ENCODE data around the gene MON2.
A peak's percentile ranks its signal among the peaks of the same experiment; 100 is the strongest.

MON2 gene

GRCh38 chr12:62578726-62579125, 112.1 kb downstream of the MON2 start:
- DNase-seq (ENCODE audit: low read depth in 2 of 2), result no peak
- no peak overlapping the region for H3K4me3 ChIP-seq (replicated peaks in 1 of 2; ENCODE audit: low read depth in 2 of 2, low read length in 2 of 2)
- TF ChIP-seq CTCF (IDR thresholded peaks at IDR 0.05; ENCODE audit: low read depth, low read length), result no peak

- H3K4me3 ChIP-seq (replicated peaks in 1 of 2; ENCODE audit: low read depth in 2 of 2, low read length in 2 of 2), result no peak overlapping the region
- TF ChIP-seq CTCF (IDR thresholded peaks at IDR 0.05; ENCODE audit: low read depth, low read length), result peak; percentile 59
- peak; percentile 77 to 82 for DNase-seq (ENCODE audit: low read depth in 2 of 2)
These were observed 114.8 kb downstream of the MON2 start for GRCh38 chr12:62581288-62582064.

GRCh38 chr12:62582065-62582366, 115.4 kb downstream of the MON2 start:
- no peak for TF ChIP-seq CTCF (IDR thresholded peaks at IDR 0.05; ENCODE audit: low read depth, low read length)
- no peak for DNase-seq (ENCODE audit: low read depth in 2 of 2)
- no peak overlapping the region for H3K4me3 ChIP-seq (replicated peaks in 1 of 2; ENCODE audit: low read depth in 2 of 2, low read length in 2 of 2)

- H3K4me3 ChIP-seq (replicated peaks in 1 of 2; ENCODE audit: low read depth in 2 of 2, low read length in 2 of 2), result no peak overlapping the region
- no peak for DNase-seq (ENCODE audit: low read depth in 2 of 2)
- no peak for TF ChIP-seq CTCF (IDR thresholded peaks at IDR 0.05; ENCODE audit: low read depth, low read length)
These were observed 118.0 kb downstream of the MON2 start for GRCh38 chr12:62584619-62585018.

GRCh38 chr12:62586850-62587249, 120.2 kb downstream of the MON2 start:
- H3K4me3 ChIP-seq (replicated peaks in 1 of 2; ENCODE audit: low read depth in 2 of 2, low read length in 2 of 2), result no peak overlapping the region
- no peak for TF ChIP-seq CTCF (IDR thresholded peaks at IDR 0.05; ENCODE audit: low read depth, low read length)
- DNase-seq (ENCODE audit: low read depth in 2 of 2), result peak in 1 of 2 donors; percentile 31

- no peak overlapping the region for H3K4me3 ChIP-seq (replicated peaks in 1 of 2; ENCODE audit: low read depth in 2 of 2, low read length in 2 of 2)
- no peak for TF ChIP-seq CTCF (IDR thresholded peaks at IDR 0.05; ENCODE audit: low read depth, low read length)
- peak in 1 of 2 donors; percentile 60 for DNase-seq (ENCODE audit: low read depth in 2 of 2)
These were observed 122.3 kb downstream of the MON2 start for GRCh38 chr12:62588916-62589315.

GRCh38 chr12:62597253-62597652, 130.6 kb downstream of the MON2 start:
- DNase-seq (ENCODE audit: low read depth in 2 of 2), result no peak
- TF ChIP-seq CTCF (IDR thresholded peaks at IDR 0.05; ENCODE audit: low read depth, low read length), result no peak
- H3K4me3 ChIP-seq (replicated peaks in 1 of 2; ENCODE audit: low read depth in 2 of 2, low read length in 2 of 2), result no peak overlapping the region
